ENCODE measurements around the gene FAM241A.

GRCh38 chr4:112172180-112172579 lies 26.9 kb downstream of the FAM241A start:
- TF ChIP-seq ESRRG (CRISPR knock-in tag; IDR thresholded peaks at IDR 0.05) (no peak), ZNF565 (CRISPR knock-in tag; conservative IDR thresholded peaks at IDR 0.05; ENCODE audit: low read depth) (no peak), PATZ1 (CRISPR knock-in tag; IDR thresholded peaks at IDR 0.05; ENCODE audit: borderline replicate concordance) (no peak), GLIS3 (CRISPR knock-in tag; IDR thresholded peaks at IDR 0.05) (no peak), ZFP3 (CRISPR knock-in tag; IDR thresholded peaks at IDR 0.05) (no peak)

All from SK-N-SH treated with all-trans-retinoic acid at 6 μM for 48 hours (cell line).